PC-9 (cell line): ENCODE measurements around the gene ACTBL2. TPM values are rescaled to one million over a fixed set of nuclear protein-coding genes. Genes with fewer than 3 reads are reported as not detected.

Experiments used
- BruUV-seq: library from RNA; stranded (reverse); fragments of 400-500 nt; replicated peaks from 2 replicates; lab custom pipeline; 2021; lab: Mats Ljungman, UMichigan
- CTCF ChIA-PET: fragments of 300-600 bp; sonication (Branson Sonifier 250); formaldehyde crosslinking; loops from one replicate; lab custom pipeline; 2022; ENCODE audit warnings: antibody characterized with exemption; lab: Charles Lee
- POLR2A ChIA-PET: fragments of 300-600 bp; sonication (Branson Sonifier 250); formaldehyde crosslinking; loops from one replicate; lab custom pipeline; 2022; ENCODE audit warnings: antibody characterized with exemption; ENCODE audit not compliant: unreplicated experiment; lab: Charles Lee
- DNase-seq, 2 experiments: peaks; one replicate each; pipeline versions ENCODE4 v3.0.0 to v3.0.0-alpha.2; 2015 to 2022; ENCODE audit warnings: mixed read lengths in 1 of 2
- H2AFZ ChIP-seq: fragments of 200-600 bp; sonication (generic); 2 replicates; pipeline ENCODE4 v1.8.1; 2017; ENCODE audit warnings: antibody characterized with exemption
- H3F3A ChIP-seq: fragments of 200-600 bp; sonication (generic); 2 replicates; pipeline ENCODE4 v1.8.1; 2017; ENCODE audit warnings: antibody characterized with exemption, mild to moderate bottlenecking, low read depth; ENCODE audit not compliant: insufficient read depth
- H3K27ac ChIP-seq: fragments of 200-600 bp; sonication (generic); 2 replicates; pipeline ENCODE4 v1.6.1; 2016; ENCODE audit warnings: mixed run types
- H3K27me3 ChIP-seq: fragments of 200-600 bp; sonication (generic); 2 replicates; pipeline ENCODE4 v1.6.1; 2016; ENCODE audit warnings: low read depth, mixed run types; ENCODE audit not compliant: insufficient read depth
- H3K36me3 ChIP-seq: fragments of 200-600 bp; sonication (generic); 2 replicates; pipeline ENCODE4 v1.6.1; 2016; ENCODE audit warnings: low read depth, mixed run types
- H3K4me1 ChIP-seq: fragments of 200-600 bp; sonication (generic); replicated peaks from 2 replicates; pipeline ENCODE4 v1.6.1; 2016; ENCODE audit warnings: mixed run types; ENCODE audit not compliant: insufficient read depth
- H3K4me2 ChIP-seq: fragments of 200-600 bp; sonication (generic); 2 replicates; pipeline ENCODE4 v1.6.1; 2017; ENCODE audit warnings: mixed run types
- H3K4me3 ChIP-seq: fragments of 200-600 bp; sonication (generic); 2 replicates; pipeline ENCODE4 v1.6.1; 2016; ENCODE audit warnings: mixed run types
- H3K79me2 ChIP-seq: fragments of 200-600 bp; sonication (generic); 2 replicates; pipeline ENCODE4 v1.6.1; 2017; ENCODE audit warnings: low read depth, mixed run types
- H3K9me2 ChIP-seq: fragments of 200-600 bp; sonication (generic); 2 replicates; pipeline ENCODE4 v1.8.1; 2017; ENCODE audit warnings: mild to moderate bottlenecking; ENCODE audit not compliant: insufficient read depth
- H3K9me3 ChIP-seq: fragments of 200-600 bp; sonication (generic); 2 replicates; pipeline ENCODE4 v1.8.1; 2016; ENCODE audit warnings: low read depth; ENCODE audit not compliant: insufficient read depth
- H4K20me1 ChIP-seq: fragments of 200-600 bp; sonication (generic); 2 replicates; pipeline ENCODE4 v1.8.1; 2017; ENCODE audit not compliant: insufficient read depth
- EZH2 ChIP-seq: fragments of 200-600 bp; sonication (generic); IDR thresholded peaks from 2 replicates; pipeline ENCODE4 v1.8.0; 2017; ENCODE audit warnings: antibody characterized with exemption, low read depth
- intact Hi-C: fragments of 100-400 bp; cut with micrococcal nuclease; formaldehyde crosslinking; loops from one replicate; pipeline ENCODE4 v1.10.0; 2022; ENCODE audit not compliant: unreplicated experiment
- total RNA-seq: library from RNA; stranded (reverse); gene quantifications from 2 replicates; pipeline ENCODE4 v1.2.3, GENCODE V29; 2021
- TF ChIP-seq, protein P1 (sequence below): fragments of 200-600 bp; sonication (generic); conservative IDR thresholded peaks from 2 replicates; pipeline ENCODE4 v1.6.1; 2017; ENCODE audit warnings: mixed run types, antibody characterized with exemption, mild to moderate bottlenecking, moderate library complexity

ACTBL2 gene
- total RNA-seq, 1 experiment from 2014 or later = 0.98 TPM

DNA sequence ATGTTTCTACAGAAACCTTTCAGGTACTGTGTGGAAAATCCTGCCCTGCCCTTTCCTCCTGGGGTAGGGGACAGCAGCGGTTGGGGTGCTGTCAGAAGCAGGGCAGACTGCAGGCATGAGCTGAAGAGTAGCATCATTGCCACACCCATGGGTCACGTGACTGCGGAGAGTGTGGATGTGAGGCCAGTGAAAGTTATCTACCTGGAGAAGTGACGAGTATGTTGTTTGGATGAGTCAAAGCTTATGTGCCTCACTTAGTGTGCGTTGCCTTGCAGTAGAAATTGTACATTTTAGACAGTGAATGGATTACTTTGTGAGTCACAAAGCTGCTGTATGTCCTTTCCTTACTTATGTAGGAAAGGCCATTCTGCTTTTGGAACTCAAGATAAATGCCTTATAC, 21.7 kb upstream of the ACTBL2 start:
- ChIA-PET POLR2A (no interaction called here), CTCF (no interaction called here)
- DNase-seq = no peak
- H3K4me2 ChIP-seq = no peak overlapping the region
- no peak overlapping the region for H3K27ac ChIP-seq
- no peaks in the 10 kb centered on the region for H3K27me3 ChIP-seq
- no peaks in the 10 kb centered on the region for H3K79me2 ChIP-seq
- H3K9me3 ChIP-seq = no peaks in the 10 kb centered on the region
- peaks cover 8% of the 10 kb centered on the region for H3K4me1 ChIP-seq
- H2AFZ ChIP-seq = no peak overlapping the region
- no peaks in the 10 kb centered on the region for H3K9me2 ChIP-seq
- intact Hi-C loops = loop anchor here (5.0 kb wide), 1 partner anchor 333 kb away; no protein-coding TSS in a partner anchor
- no peaks in the 10 kb centered on the region for H3F3A ChIP-seq
- H3K4me3 ChIP-seq = no peak overlapping the region
- no TSS peak for BruUV-seq
- no peaks in the 10 kb centered on the region for H4K20me1 ChIP-seq
- no peak for TF ChIP-seq EZH2
- TF ChIP-seq, protein P1, sequence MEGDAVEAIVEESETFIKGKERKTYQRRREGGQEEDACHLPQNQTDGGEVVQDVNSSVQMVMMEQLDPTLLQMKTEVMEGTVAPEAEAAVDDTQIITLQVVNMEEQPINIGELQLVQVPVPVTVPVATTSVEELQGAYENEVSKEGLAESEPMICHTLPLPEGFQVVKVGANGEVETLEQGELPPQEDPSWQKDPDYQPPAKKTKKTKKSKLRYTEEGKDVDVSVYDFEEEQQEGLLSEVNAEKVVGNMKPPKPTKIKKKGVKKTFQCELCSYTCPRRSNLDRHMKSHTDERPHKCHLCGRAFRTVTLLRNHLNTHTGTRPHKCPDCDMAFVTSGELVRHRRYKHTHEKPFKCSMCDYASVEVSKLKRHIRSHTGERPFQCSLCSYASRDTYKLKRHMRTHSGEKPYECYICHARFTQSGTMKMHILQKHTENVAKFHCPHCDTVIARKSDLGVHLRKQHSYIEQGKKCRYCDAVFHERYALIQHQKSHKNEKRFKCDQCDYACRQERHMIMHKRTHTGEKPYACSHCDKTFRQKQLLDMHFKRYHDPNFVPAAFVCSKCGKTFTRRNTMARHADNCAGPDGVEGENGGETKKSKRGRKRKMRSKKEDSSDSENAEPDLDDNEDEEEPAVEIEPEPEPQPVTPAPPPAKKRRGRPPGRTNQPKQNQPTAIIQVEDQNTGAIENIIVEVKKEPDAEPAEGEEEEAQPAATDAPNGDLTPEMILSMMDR = no peak
- no peaks in the 10 kb centered on the region for H3K36me3 ChIP-seq

- Histone ChIP-seq H3K27me3 (no peaks in the 10 kb centered on the region), H3K9me2 (no peaks in the 10 kb centered on the region), H3K4me1 (peaks cover 16% of the 10 kb centered on the region), H3K4me2 (no peak overlapping the region), H3K4me3 (no peak overlapping the region), H3F3A (no peaks in the 10 kb centered on the region), H2AFZ (peak overlapping the region; percentile 29; the same call in 1 of the 2 replicates), H3K9me3 (no peaks in the 10 kb centered on the region), H3K27ac (0 out of 2 replicates have a peak overlapping the region, but pooled peaks have one; percentile 11), H4K20me1 (no peaks in the 10 kb centered on the region), H3K79me2 (no peaks in the 10 kb centered on the region), H3K36me3 (no peaks in the 10 kb centered on the region)
- DNase-seq = peak in 1 of 2 experiments; percentile 42
- ChIA-PET POLR2A (no interaction called here), CTCF (no interaction called here)
- no TSS peak for BruUV-seq
- TF ChIP-seq EZH2 = no peak
- TF ChIP-seq, protein P1 = no peak
- intact Hi-C loops = loop anchor here (5.0 kb wide), 1 partner anchor 334 kb away; no protein-coding TSS in a partner anchor
Observed at GRCh38 chr5:57503433-57503832, 20.8 kb upstream of the ACTBL2 start.

DNA sequence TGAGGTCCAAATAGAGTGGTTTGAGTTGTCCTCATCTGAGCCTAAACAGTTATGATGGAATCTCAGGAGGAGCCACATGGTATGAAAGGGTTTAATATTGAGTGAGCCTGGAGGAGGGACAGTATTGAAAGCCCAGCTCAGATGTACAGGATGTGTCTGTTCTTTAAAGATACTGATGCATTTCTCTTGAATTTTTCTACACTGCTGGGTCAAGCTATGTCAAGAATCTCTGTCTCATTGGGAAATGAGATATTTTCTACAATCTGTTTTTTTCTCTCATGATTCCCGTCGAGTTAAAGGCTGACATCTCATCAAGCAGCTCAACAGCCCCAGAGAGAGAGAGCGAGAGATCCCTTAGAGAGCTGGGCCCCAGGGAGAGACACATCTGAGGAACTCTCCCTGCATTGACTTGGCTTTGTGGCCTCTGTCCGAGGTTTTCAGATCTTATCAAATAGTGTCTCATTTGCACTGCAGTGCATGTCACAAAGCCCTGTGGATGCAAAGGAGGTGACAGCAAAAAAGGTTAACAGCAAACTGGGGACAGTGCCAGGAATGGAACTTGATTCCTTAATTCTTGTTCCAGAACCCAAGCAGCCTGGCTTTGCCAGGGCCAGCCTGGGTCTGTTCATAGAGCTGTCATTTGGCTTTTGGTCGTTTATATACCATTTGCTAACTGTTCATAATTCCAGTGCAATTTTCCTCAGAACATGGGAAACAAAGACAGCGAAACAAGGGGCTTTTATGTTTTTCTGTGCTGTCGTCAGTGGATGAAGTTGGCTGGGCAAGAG, 19.0 kb upstream of the ACTBL2 start:
- Histone ChIP-seq H4K20me1 (no peaks in the 10 kb centered on the region), H3K9me3 (no peaks in the 10 kb centered on the region; the same call in 1 of the 2 replicates), H3K27me3 (no peaks in the 10 kb centered on the region), H3K4me3 (no peak overlapping the region), H3K36me3 (no peaks in the 10 kb centered on the region), H3F3A (no peaks in the 10 kb centered on the region), H3K4me2 (no peak overlapping the region), H3K9me2 (no peaks in the 10 kb centered on the region), H3K27ac (no peak overlapping the region), H3K79me2 (no peaks in the 10 kb centered on the region), H3K4me1 (peaks cover 16% of the 10 kb centered on the region), H2AFZ (no peak overlapping the region)
- CTCF ChIA-PET = interaction anchor here (0.6 to 1.7 kb wide), 3 partner anchors 110 to 1349 kb away, joined by 3 to 5 read pairs (median 4); no protein-coding TSS in a partner anchor
- TF ChIP-seq, protein P1 = no peak
- TF ChIP-seq EZH2 = no peak
- POLR2A ChIA-PET = interaction anchor here (0.5 to 0.6 kb wide), 6 partner anchors 337 to 962 kb away, joined by 3 to 5 read pairs (median 4); no protein-coding TSS in a partner anchor
- DNase-seq = peak in 1 of 2 experiments; percentile 45
- BruUV-seq = no TSS peak
- intact Hi-C loops = loop anchor here (5.0 kb wide), 1 partner anchor 336 kb away; no protein-coding TSS in a partner anchor
